GM19463 (cell line): ENCODE results near the gene MRPL9.
"Not testable (repeated sequence)": the region's sequence is repeated elsewhere in the genome, so short reads cannot be mapped to it uniquely, and the experiment has no call there.

Experiments
- ATAC-seq: cut with Tn5 transposase; IDR thresholded peaks from one replicate; pipeline ENCODE4 v1.9.1; 2021; ENCODE audit warnings: mild to moderate bottlenecking, moderate library complexity; ENCODE audit not compliant: unreplicated experiment

The MRPL9 gene

DNA sequence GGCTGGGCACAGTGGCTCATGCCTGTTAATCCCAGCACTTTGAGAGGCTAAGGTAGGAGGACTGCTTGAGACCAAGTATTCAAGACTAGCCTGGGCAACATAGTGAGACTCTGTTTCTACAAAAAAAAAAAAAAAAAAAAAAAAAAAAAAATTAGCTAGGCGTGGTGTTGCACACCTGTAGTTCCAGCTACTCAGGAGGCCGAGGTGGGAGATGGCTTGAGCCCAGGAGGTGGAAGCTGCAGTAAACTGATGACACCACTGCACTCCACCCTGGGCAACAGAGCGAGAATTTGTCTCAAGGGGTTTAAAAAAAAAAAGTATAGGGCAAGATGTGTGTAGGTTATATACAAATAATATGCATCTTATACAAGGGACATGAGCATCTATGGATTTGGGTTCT, 24.4 kb upstream of the MRPL9 start:
- no peak for ATAC-seq

DNA sequence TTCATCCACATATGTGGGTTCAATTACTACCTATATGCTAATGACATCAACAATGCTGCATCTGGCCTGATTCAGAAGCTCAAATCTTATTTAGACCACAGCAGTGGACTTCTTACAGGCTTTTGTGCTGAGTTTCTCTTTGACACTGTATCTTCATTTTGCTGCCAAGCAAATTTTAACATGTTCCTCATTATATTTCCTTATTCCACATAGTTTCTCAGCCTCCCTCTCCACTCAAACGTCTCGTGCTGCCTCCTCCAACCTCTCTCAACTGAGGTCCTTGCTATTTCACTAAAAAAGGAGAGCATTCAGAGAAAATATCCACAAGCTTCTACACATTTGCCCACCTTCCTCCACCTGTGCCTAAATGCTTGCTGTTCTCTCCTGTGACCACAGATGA, 20.5 kb upstream of the MRPL9 start:
- no peak for ATAC-seq

DNA sequence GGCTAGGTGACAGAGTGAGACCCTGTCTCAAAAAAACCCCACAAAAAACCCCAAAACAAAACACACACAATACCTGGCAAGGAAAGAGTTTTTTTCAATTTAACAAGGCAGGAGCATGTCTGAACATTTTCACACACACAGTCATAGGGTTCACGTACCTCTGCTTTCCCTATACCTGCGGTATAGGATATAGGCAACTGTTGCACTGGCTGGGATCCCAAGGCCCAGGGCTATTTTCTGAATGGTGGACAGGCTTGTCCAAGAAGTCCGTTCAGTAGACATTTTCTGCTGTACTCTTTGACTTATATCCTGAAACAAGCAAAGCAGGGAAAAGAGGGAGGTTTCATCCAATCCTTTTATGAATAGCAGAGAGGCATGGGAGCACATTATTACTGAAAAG, 19.4 kb upstream of the MRPL9 start:
- ATAC-seq = no peak

DNA sequence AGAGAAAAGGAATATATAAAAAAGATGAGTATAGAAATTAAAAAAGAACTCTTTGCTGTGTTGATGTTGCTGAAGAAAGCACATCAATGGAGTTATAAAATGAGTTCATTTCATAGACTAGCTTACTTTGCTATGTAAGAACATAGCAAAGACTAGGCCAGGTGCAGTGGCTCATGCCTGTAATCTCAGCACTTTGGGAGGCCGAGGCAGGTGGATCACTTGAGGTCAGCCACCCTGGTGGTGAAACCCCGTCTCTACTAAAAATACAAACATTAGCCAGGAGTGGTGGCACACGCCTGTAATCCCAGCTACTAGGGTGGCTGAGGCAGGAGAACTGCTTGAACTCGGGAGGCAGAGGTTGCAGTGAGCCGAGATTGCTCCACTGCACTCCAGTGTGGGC, 18.7 kb upstream of the MRPL9 start:
- not testable (repeated sequence) for ATAC-seq

DNA sequence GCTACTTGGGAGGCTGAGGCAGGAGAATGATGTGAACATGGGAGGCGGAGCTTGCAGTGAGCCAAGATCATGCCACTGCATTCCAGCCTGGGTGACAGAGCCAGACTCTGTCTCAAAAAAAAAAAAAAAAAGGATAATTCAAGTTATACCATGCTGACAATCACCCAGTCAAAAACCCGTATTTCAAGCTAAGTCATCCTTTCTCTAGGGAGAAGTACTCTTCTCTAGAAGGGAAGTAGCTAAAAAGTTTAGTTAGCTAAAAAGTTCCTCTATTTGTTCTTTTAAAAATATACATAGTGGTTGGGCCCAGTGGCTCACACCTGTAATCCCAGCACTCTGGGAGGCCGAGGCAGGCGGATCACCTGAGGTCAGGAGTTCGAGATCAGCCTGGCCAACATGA, 17.4 kb upstream of the MRPL9 start:
- ATAC-seq = not testable (repeated sequence)

DNA sequence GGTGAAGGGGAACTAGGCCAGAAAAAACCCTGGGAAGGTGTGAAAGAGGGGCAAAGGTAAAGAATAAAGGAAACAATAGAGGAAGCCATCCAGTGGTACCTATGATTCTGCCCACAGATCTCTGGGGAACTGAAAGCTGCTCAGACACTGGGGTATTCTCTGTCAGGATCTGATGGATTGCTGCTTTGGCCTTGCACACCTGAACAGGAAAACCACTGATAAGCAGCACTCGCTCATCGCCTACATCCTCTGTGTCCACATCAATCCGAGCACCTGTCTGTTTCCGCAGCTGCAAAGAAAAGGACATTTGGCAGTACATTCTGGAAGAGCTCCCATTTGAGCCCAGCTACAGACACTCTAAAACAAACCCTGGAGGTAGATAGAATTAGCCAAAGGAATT, 16.6 kb upstream of the MRPL9 start:
- ATAC-seq = no peak

DNA sequence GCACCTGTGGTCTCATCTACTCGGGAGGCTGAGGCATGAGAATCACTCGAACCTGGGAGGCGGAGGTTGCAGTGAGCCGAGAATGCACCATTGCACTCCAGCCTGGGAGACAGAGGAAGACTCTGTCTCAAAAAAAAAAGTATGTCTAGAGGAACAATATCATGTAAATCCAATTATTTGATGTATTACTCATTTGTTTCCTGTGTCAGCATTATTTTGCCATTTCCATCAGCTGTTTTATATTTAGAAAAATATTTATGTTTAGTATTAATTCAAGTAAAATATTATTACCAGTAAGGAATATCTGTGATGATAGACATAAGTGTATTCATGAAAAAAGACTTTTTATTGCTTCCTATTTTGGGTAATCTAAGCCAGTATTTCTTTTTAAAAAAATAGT, 14.0 kb upstream of the MRPL9 start:
- ATAC-seq = no peak

DNA sequence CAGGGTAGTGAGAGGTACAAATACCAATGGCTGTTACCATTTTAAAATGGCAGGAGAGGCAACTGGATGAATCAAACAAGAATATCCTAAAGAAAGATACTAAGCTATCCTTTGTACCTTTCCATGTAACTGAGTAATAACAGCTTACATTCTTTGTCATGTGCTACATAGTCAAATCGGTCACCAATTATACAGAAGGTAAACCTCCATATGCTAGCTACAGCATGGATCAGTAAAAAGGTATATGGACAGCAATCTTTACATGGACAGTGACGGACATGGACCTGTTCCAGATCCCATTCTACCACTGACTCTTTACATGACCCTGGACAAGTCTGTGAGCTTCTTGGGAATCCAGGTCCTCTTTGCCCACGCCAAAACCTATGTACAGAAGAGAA, 13.4 kb upstream of the MRPL9 start:
- no peak for ATAC-seq

DNA sequence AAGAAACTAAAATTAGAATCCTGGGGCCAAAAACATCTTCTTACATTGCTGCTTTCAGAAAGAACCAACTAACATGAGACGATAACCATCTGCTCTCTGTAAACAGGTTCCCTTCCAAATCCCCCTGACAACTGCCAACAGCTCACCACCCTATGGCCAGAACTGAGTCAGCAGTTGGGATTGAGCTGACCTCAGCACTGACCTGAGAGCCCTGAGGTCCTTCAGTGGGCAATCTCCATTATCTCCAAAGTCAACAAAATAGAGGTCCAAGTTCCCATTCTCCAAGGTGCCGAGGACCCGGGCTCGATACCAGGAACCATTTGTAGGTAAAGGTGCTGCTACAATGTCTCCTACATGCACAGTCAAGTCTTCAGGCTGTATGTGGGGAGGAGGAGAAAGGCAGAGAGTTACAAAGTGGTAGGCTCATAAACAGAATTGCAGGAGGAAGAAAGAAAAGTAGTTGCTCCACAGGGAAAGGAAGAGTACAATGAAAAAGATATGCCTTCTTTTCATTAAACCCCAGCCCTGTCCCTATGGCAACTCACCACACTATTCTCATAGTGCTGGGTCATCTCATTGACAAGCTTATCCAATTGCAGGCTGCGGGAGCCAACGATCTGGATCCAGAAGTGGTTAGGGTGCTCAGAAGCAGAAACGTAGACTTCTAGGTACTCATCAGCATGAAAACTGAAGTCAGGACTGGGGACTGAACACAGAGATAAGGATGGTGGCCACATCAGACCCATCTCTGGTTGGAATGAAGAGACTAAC, 12.8 kb upstream of the MRPL9 start:
- no peak for ATAC-seq

DNA sequence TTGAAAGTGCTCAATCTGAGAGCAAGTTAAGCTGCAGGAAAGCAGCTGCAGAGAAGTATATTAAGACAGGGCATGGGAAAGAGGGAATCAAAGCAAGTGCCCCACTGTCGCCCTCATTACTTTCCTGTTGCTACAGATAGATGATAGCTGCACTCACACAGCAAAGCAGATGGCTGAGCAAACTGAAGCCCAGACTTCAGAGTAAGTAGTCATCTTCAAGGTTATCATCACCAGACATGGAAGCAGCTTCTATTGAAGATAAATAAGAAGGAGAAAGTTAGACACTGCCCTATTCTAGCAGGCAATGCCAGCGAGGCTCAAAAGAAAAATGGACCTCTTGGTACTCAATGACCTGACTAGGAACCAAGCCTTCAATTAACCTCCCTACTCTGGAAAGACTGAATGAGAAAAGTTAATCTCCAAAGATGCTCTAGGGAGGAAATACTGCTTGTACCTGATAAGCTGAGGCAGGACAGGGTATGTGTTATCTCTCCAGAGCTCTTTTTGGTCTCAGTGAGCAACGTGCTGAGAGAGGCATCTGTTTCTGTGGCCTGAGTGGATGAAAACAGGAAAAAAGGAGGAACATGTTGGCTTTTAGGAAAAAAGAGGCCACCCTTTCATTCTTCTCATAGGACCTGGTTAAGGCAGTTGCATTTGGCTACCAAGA, 11.1 kb upstream of the MRPL9 start:
- no peak for ATAC-seq

DNA sequence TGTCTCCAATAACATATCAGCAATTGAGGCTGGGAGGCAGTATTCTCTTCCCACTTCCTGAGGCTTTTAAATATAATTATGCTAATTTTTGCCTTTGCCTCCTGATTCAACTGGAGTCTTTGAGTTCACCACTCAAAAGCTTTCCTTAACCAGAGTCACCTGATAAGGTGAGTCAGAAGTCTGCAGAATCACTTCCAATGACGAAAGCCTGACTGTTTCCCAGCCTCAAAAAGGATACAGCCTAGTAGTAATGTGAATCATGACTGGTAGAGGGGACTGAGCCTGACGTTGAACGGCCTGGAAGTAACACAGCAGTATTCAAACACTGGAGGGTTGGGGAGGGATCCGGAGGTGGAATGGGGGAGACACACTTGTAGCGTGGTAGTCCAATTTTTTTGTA, 10.4 kb upstream of the MRPL9 start:
- ATAC-seq = no peak

DNA sequence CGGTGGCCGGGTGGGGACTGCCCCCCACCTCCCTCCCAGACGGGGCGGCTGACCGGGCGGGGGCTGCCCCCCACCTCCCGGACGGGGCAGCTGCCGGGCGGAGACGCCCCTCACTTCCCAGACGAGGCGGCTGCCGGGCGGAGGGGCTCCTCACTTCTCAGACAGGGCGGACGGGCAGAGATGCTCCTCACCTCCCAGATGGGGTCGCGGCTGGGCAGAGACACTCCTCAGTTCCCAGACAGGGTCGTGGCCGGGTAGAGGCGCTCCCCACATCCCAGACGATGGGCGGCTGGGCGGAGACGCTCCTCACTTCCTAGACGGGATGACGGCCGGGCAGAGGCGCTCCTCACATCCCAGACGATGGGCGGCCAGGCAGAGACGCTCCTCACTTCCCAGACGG, 6.0 kb upstream of the MRPL9 start:
- not testable (repeated sequence) for ATAC-seq

DNA sequence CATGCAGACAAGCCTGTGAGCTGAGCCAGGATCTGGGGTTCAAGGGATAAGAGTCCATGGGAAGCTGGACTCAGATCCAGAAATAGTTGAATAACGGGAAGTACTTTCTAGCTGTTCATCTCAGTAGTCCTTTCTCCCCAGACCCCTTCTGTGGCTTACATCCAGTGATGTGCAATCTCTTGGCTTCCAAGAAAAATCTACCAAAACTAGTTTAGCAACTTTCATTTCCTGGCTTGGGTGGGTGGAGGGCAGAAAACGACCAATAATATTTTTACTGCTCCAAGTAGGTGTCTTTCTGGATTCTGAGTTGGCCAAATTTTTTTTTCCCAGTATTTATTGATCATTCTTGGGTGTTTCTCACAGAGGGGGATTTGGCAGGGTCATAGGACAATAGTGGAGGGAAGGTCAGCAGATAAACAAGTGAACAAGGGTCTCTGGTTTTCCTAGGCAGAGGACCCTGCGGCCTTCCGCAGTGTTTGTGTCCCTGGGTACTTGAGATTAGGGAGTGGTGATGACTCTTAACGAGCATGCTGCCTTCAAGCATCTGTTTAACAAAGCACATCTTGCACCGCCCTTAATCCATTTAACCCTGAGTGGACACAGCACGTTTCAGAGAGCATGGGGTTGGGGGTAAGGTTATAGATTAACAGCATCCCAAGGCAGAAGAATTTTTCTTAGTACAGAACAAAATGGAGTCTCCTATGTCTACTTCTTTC, 5.2 kb upstream of the MRPL9 start:
- ATAC-seq = not testable (repeated sequence)

DNA sequence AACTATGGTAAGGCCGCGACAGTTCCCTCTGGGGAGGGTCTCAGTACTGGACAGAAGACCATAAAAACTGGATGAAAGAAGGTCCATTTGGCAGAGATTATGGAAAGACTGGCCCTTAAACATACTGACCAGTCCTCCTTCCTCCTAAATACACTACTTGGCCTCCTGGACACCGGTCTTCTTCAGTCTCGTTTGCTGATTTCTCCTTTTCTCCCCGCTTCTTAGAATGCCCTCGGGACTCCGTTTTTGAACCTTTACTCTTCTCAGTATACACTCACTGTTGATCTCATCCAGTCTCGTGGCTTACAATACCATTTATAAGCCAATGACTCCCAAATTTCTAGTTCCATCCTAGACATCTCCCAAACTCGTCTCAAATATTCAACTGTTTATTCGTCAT, 694 bp upstream of the MRPL9 start:
- no peak for ATAC-seq

DNA sequence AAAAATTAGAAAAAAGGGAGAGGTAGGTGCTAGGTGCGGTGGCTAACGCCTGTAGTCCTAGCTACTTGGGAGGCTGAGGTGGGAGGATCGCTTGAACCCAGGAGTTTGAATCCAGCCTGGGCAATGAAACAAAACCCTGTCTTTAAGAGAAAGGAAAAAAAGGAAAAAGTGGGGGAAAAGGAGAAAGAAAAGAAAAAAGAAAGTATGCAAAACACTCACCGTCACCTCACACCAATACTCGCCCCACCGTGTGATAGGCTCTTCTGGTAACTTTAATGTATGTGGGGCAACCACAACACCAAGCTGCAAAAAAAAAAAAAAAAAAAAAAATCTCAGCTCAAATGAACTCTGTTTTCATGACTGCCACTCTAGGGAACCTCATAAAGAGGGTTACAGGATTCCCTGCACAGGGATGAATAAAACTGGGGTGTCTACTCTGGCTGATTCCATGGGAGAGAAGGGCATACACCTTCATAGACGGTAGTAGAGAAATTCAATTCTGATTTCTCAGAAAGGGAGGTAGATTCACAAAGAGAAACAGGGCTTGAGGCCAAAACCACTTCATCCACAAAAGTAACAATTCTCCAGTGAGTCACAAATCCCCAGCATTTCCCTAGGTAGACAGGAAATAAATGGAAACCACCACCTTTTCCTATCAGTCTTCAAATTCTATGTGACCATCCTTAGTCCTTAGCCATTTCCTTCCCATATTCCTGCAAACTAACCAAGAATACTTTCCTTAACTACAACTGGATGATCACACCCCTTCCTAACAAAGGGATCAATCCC, 2.5 kb downstream of the MRPL9 start:
- ATAC-seq = no peak

DNA sequence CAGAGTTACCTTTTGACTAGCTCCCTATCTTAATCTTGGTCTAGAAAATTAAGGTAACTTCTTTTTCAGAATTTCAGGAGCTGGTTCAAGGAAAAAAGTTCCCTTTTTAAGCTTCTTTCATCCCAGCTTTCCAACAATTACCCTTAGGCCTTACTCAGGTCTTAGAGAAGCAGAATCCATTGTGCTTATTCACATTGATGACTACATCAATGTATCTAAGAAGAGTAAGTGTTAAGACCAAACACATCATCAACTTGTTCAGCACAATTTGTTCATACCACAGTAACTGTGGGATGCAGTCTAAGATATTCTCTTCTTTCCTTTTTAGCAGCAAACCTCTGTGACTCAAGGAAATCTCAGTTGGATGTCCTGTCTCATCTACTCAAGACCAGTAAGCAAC, 4.1 kb downstream of the MRPL9 start:
- ATAC-seq = no peak

DNA sequence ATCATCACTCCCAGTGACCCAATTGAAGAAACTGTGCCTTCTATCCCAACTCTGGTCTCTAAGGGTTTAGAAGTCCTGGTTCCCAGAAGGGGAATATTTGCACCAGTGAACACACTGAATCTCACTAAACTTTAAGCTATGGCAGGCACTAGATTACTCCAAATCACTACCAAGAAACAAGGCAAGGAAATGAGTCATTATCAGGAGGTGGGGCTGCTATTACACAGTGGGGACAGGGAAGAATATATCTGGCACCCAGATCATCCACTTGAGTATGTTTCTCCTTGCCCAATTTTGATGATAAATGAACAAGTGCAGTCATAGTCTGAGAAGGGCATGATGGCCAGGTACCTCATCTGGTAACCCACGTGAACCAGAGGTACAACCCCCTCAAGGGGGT, 7.0 kb downstream of the MRPL9 start:
- no peak for ATAC-seq

DNA sequence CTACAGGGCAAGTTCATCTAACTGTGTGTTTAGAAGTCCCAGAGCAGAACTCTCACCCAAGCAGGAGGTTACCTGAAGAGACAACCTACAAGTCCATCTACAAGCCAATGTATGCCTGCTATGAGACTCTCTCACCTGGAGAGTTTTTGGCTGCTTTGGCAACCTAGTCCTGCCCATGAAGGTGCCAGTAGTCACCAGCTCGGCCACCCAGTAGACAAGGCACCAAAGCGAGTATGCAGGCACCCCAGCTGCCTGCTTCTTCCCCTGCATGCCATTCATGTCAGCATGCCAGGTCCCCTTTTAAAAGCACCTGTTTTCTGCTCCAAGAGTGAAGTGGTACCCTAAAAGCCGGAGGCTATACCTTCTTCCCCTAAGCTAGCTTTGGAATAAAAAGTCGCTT, 21.8 kb downstream of the MRPL9 start:
- no peak for ATAC-seq

DNA sequence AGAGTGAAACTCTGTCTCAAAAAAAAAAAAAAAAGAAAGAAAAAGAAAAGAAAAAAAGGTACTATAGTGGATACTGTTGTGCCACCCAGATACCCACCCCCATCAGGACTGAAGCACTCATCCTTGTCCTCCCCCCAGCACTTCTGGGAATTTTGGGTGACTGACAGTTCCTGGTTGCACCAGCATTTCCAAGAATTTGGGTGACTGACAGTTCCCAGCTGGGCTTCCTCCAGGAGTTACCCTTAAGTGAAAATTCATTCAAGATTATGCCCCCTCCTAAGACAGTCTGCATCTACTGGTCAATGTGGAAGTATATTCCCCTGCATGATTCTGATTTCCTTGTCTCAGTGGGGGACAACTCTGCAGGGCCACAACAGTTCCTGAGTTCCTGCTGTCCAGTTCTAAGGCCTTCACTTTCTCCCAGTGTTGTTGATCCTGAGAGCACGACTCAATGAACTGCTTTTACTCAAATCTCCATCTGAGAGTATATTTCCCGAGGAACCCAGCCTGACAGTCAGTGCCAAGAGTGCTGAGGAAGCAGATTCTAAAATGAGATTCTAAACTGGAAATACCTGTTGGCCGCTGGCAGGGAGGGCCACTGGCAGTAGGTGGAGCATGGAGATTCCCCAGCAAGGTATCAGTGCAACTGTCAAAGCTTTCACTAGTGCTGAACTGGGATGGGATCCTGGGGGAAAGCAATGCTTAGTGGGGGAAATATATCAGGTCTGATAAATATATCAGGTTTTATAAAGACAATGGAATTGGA, 23.5 kb downstream of the MRPL9 start:
- no peak for ATAC-seq

DNA sequence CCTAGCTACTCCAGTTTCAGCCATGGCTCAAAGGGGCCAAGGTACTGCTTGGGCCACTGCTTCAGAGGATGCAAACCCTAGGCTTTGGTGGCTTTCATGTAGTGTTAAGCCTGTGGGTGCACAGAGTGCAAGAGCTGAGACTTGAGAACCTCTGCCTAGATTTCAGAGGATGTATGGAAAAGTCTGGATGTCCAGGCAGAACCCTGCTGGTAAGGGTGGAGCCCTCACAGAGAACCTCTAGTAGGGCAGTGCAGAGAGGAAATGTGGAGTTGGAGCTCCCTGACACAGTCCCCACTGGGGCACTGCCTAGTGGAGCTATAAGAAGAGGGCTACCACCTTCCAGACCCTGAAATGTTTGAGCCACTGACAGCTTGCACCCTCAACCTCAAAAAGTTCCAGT, 25.8 kb downstream of the MRPL9 start:
- ATAC-seq = no peak

DNA sequence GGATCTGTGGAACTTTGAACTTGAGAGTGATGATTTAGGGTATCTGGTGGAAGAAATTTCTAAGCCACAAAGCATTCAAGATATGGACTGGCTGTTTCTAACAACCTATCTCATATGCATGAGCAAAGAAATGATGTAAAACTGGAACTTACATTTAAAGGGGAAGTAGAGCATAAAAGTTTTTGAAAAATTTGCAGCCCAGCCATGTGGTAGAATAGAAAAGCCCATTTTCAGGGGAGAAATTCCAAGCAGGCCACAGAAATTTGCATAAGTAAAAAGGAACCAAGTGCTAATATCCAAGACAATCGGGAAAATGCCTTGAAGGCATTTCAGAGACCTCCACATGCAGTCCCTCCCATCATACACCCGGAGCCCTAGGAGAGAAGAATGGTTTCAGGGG, 26.3 kb downstream of the MRPL9 start:
- no peak for ATAC-seq
